HCT116 (cell line): ENCODE measurements around the gene PHF11. TPM values are rescaled to one million over a fixed set of nuclear protein-coding genes. Genes with fewer than 3 reads are reported as not detected.

Source experiments
- ATAC-seq: fragments of 200-7000 bp; cut with Tn5 transposase; 2 replicates; pipeline ENCODE4 v1.9.1; 2020; ENCODE audit warnings: mild to moderate bottlenecking, moderate library complexity
- BruUV-seq: library from RNA; stranded (reverse); fragments of 400-500 nt; replicated peaks from 2 replicates; lab custom pipeline; 2021; lab: Mats Ljungman, UMichigan
- CTCF ChIA-PET: fragments of 300-600 bp; sonication (Branson Sonifier 250); formaldehyde crosslinking; loops from one replicate; lab custom pipeline; 2021; ENCODE audit warnings: antibody characterized with exemption; lab: Charles Lee
- POLR2A ChIA-PET: fragments of 300-600, 350-600 bp; sonication (Branson Sonifier 250); formaldehyde crosslinking; loops from one replicate; lab custom pipeline; 2021; ENCODE audit warnings: antibody characterized with exemption; lab: Charles Lee
- RAD21 ChIA-PET, 2 experiments: fragments of 300-600 bp; sonication (Branson Sonifier 250); formaldehyde crosslinking; loops; one replicate each; lab custom pipeline; 2023; ENCODE audit warnings: low total read pairs in 2 of 2; ENCODE audit not compliant: uncharacterized antibody in 2 of 2, unreplicated experiment in 2 of 2, low non-redundant PET in 1 of 2; lab: Charles Lee
- DNase-seq: peaks from one replicate; pipeline ENCODE4 v3.0.0-alpha.2; 2010; ENCODE audit warnings: low read depth, low spot score
- H2AFZ ChIP-seq: fragments of 200-600 bp; shearing (Covaris generic), sonication (generic); 2 replicates; pipeline ENCODE4 v1.6.1; 2017; ENCODE audit warnings: low read depth, mixed run types, mixed read lengths, antibody characterized with exemption, low read length; ENCODE audit not compliant: poor library complexity, severe bottlenecking
- H3K27ac ChIP-seq: 2 replicates; pipeline ENCODE4 v1.5.1; 2012; ENCODE audit warnings: low read depth, low read length
- H3K27me3 ChIP-seq: fragments of 200-600 bp; sonication (generic); 2 replicates; pipeline ENCODE4 v1.6.1; 2016; ENCODE audit warnings: mixed run types, low read length, mixed read lengths; ENCODE audit not compliant: insufficient read depth
- H3K36me3 ChIP-seq, 2 experiments: fragments of 200-500 bp in 1 of 2; fragments of 200-600 bp in 1 of 2; sonication (Bioruptor generic) in 1 of 2; sonication (generic) in 1 of 2; 2 replicates each; pipeline versions ENCODE4 v1.5.1 to v1.6.1; 2014 to 2016; ENCODE audit warnings: low read length in 2 of 2, inconsistent platforms in 1 of 2, mixed read lengths in 1 of 2, mixed run types in 1 of 2; ENCODE audit not compliant: insufficient read depth in 2 of 2, control insufficient read depth in 1 of 2
- H3K4me1 ChIP-seq, 2 experiments: fragments of 200-600 bp in 1 of 2; sonication (generic) in 1 of 2; 2 replicates each; pipeline versions ENCODE4 v1.5.1 to v1.6.1; 2012 to 2017; ENCODE audit warnings: low read length in 2 of 2, inconsistent platforms in 1 of 2, mild to moderate bottlenecking in 1 of 2, mixed read lengths in 1 of 2, mixed run types in 1 of 2, moderate library complexity in 1 of 2; ENCODE audit not compliant: insufficient read depth in 2 of 2, control insufficient read depth in 1 of 2
- H3K4me2 ChIP-seq: fragments of 200-600 bp; sonication (generic); 2 replicates; pipeline ENCODE4 v1.6.1; 2017; ENCODE audit warnings: mixed run types, low read length, mixed read lengths
- H3K4me3 ChIP-seq, 2 experiments: fragments of 200-600 bp in 1 of 2; sonication (generic) in 1 of 2; replicated peaks in 1 of 2; 2 replicates each; pipeline ENCODE4 v1.5.1; 2011 to 2016; ENCODE audit warnings: low read length in 2 of 2, control low read depth in 1 of 2, low read depth in 1 of 2, mild to moderate bottlenecking in 1 of 2, mixed read lengths in 1 of 2, mixed run types in 1 of 2
- H3K79me2 ChIP-seq: fragments of 200-600 bp; sonication (generic); 2 replicates; pipeline ENCODE4 v1.6.1; 2017; ENCODE audit warnings: mild to moderate bottlenecking, mixed run types, low read length, moderate library complexity, mixed read lengths; ENCODE audit not compliant: insufficient read depth
- H3K9ac ChIP-seq: fragments of 200-600 bp; sonication (generic); 2 replicates; pipeline ENCODE4 v1.6.1; 2016; ENCODE audit warnings: low read length, mixed read lengths
- H3K9me2 ChIP-seq: fragments of 200-600 bp; sonication (generic), shearing (Covaris generic); 2 replicates; pipeline ENCODE4 v1.6.1; 2017; ENCODE audit warnings: mixed run types, mild to moderate bottlenecking, moderate library complexity; ENCODE audit not compliant: insufficient read depth
- H3K9me3 ChIP-seq, 2 experiments: fragments of 200-500 bp in 1 of 2; fragments of 200-600 bp in 1 of 2; sonication (Bioruptor generic) in 1 of 2; sonication (generic) in 1 of 2; 2 replicates each; pipeline ENCODE4 v1.6.1; 2014 to 2017; ENCODE audit warnings: low read length in 2 of 2, mixed read lengths in 2 of 2, inconsistent platforms in 1 of 2, low read depth in 1 of 2, mild to moderate bottlenecking in 1 of 2, mixed run types in 1 of 2, moderate library complexity in 1 of 2; ENCODE audit not compliant: control insufficient read depth in 1 of 2, insufficient read depth in 1 of 2
- H4K20me1 ChIP-seq: fragments of 200-600 bp; sonication (generic), shearing (Covaris generic); 2 replicates; pipeline ENCODE4 v1.6.1; 2017; ENCODE audit warnings: mixed run types, mild to moderate bottlenecking, moderate library complexity; ENCODE audit not compliant: insufficient read depth
- EGR1 ChIP-seq: IDR thresholded peaks from 2 replicates; pipeline ENCODE4 v1.6.1; 2012; ENCODE audit warnings: low read depth
- EZH2 ChIP-seq: fragments of 200-600 bp; sonication (generic); IDR thresholded peaks from 2 replicates; pipeline ENCODE4 v1.6.1; 2017; ENCODE audit warnings: antibody characterized with exemption, mixed run types
- EZH2phosphoT487 ChIP-seq: fragments of 200-600 bp; IDR thresholded peaks from 2 replicates; pipeline ENCODE4 v1.6.1; 2018; ENCODE audit warnings: antibody characterized with exemption, borderline replicate concordance
- SP1 ChIP-seq: IDR thresholded peaks from 2 replicates; pipeline ENCODE4 v1.6.1; 2012; ENCODE audit warnings: low read depth
- SRF ChIP-seq: IDR thresholded peaks from 2 replicates; pipeline ENCODE4 v1.6.1; 2012; ENCODE audit warnings: low read depth
- YY1 ChIP-seq: IDR thresholded peaks from 2 replicates; pipeline ENCODE4 v1.6.1; 2011; ENCODE audit warnings: low read length, low read depth, moderate library complexity, mild to moderate bottlenecking; ENCODE audit not compliant: insufficient replicate concordance; ENCODE audit errors: extremely low read depth
- intact Hi-C: fragments of 100-400 bp; cut with micrococcal nuclease; formaldehyde crosslinking; loops from 2 replicates; pipeline ENCODE4 v1.10.0; 2022
- total RNA-seq: library from RNA; stranded (reverse); gene quantifications from one replicate; pipeline ENCODE4 v1.2.1, GENCODE V29; 2021; ENCODE audit not compliant: unreplicated experiment
- TF ChIP-seq, protein P1 (sequence below): IDR thresholded peaks from 2 replicates; pipeline ENCODE4 v1.6.1; 2012
- TF ChIP-seq, protein P2 (sequence below): IDR thresholded peaks from 2 replicates; pipeline ENCODE4 v1.6.1; 2012
- TF ChIP-seq, protein P3 (sequence below): IDR thresholded peaks from 2 replicates; pipeline ENCODE4 v1.6.1; 2011; ENCODE audit warnings: mild to moderate bottlenecking, low read length, moderate library complexity; ENCODE audit not compliant: insufficient replicate concordance; ENCODE audit errors: extremely low read depth
- TF ChIP-seq, protein P4 (sequence below): IDR thresholded peaks from 2 replicates; pipeline ENCODE4 v1.6.1; 2012; ENCODE audit warnings: low read depth

Gene PHF11
- total RNA-seq, 1 experiment from 2014 or later: 12.1 TPM

DNA sequence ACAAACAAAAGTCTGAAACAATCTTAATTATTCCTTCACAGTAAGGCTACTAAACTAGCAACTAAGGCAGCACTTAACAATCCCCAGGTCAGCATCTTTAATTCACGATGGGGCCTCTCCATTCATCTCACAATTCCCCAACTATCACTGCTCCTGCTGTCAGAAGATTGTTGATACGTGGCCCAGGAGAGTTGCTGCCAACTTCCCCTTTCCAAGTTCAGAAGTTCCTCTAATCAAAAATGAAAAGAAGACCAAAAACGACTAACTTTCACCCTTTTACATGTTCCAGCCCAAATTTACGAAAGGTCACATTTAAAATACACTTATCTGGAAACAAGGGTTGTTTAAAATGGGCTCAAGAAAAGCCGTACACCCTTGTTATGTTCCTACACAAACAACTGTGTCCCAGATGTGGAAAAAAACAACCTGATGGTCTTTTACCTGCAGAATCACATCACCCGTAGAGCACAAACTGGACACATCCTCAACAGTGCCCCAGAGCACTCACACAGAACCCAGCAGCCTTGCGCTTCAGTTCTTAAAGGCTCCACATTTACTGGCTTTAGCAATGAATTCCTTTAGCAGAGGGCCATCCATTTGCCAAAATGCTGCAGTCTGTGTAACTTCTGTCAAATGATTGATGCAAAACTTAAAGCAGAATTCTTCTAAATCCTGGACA, 38.0 kb downstream of the PHF11 start:
- TF ChIP-seq EZH2 (no peak), YY1 (no peak), EGR1 (no peak), SP1 (no peak)
- TF ChIP-seq, protein P1, sequence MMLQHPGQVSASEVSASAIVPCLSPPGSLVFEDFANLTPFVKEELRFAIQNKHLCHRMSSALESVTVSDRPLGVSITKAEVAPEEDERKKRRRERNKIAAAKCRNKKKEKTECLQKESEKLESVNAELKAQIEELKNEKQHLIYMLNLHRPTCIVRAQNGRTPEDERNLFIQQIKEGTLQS: no peak
- TF ChIP-seq, protein P2, sequence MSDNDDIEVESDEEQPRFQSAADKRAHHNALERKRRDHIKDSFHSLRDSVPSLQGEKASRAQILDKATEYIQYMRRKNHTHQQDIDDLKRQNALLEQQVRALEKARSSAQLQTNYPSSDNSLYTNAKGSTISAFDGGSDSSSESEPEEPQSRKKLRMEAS: no peak
- no peak for ATAC-seq
- H2AFZ ChIP-seq: no peak overlapping the region
- POLR2A ChIA-PET: no interaction called here
- no peaks in the 10 kb centered on the region for H3K79me2 ChIP-seq
- H3K9me2 ChIP-seq: no peaks in the 10 kb centered on the region
- no peaks in the 10 kb centered on the region for H3K4me1 ChIP-seq
- intact Hi-C loops: no loop called here
- no peaks in the 10 kb centered on the region for H3K9me3 ChIP-seq
- H3K36me3 ChIP-seq: no peaks in the 10 kb centered on the region; a peak in 1 of 4 replicates
- no peaks in the 10 kb centered on the region for H3K27me3 ChIP-seq
- CTCF ChIA-PET: no interaction called here
- no peak overlapping the region for H3K9ac ChIP-seq
- H3K4me3 ChIP-seq: no peak overlapping the region
- RAD21 ChIA-PET: no interaction called here
- no peak overlapping the region for H3K27ac ChIP-seq
- DNase-seq: no peak
- BruUV-seq: no TSS peak
- no peaks in the 10 kb centered on the region for H4K20me1 ChIP-seq
- no peak overlapping the region for H3K4me2 ChIP-seq

DNA sequence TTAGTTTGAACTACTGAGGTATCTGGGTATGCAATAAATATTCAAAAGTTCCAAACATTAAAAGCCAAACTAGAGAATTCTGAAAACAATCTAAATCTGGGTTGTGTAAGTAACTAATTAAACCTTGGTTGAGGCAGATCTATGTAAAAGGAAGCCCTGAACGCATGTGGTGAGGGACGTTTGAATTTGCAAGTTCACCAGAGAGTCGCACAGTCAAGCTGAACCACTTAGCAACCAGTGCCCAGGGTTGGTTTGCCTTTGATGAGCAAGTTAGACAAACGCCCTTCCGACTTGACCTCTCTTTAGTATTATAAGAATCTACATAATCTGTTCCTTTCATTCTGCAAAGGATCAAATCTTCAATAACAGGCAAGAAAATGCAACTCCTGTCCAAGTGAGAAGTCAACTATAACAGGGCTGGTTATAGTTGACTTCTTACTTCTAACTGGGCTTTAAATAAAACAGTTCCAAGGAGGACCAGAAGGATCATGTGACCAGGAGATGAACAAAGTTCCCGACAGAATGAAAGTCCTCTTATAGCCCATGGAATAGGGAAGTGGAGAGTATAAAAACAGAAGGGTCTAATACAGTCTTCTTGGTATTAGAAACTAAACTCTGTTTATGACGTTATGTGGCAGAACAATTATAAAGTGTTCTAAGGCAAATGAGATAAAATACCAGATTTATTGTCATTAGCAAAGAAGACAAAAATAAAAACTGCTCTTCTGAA, 40.6 kb downstream of the PHF11 start:
- no peaks in the 10 kb centered on the region for H3K9me3 ChIP-seq
- H3K79me2 ChIP-seq: no peaks in the 10 kb centered on the region
- H3K27me3 ChIP-seq: no peaks in the 10 kb centered on the region
- H3K4me1 ChIP-seq: no peaks in the 10 kb centered on the region
- H4K20me1 ChIP-seq: no peaks in the 10 kb centered on the region
- no peak overlapping the region for H2AFZ ChIP-seq
- H3K4me3 ChIP-seq: no peak overlapping the region
- DNase-seq (no peak), ATAC-seq (no peak)
- no TSS peak for BruUV-seq
- H3K4me2 ChIP-seq: no peak overlapping the region
- H3K36me3 ChIP-seq: peaks cover 0 to 18% of the 10 kb centered on the region in 2 experiments; a peak in 2 of 4 replicates
- no peaks in the 10 kb centered on the region for H3K9me2 ChIP-seq
- H3K9ac ChIP-seq: no peak overlapping the region
- H3K27ac ChIP-seq: no peak overlapping the region
- CTCF ChIA-PET: no interaction called here
- TF ChIP-seq EZH2phosphoT487 (no peak), SRF (no peak)
- TF ChIP-seq, protein P3, sequence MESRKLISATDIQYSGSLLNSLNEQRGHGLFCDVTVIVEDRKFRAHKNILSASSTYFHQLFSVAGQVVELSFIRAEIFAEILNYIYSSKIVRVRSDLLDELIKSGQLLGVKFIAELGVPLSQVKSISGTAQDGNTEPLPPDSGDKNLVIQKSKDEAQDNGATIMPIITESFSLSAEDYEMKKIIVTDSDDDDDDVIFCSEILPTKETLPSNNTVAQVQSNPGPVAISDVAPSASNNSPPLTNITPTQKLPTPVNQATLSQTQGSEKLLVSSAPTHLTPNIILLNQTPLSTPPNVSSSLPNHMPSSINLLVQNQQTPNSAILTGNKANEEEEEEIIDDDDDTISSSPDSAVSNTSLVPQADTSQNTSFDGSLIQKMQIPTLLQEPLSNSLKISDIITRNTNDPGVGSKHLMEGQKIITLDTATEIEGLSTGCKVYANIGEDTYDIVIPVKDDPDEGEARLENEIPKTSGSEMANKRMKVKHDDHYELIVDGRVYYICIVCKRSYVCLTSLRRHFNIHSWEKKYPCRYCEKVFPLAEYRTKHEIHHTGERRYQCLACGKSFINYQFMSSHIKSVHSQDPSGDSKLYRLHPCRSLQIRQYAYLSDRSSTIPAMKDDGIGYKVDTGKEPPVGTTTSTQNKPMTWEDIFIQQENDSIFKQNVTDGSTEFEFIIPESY: no peak
- TF ChIP-seq, protein P4, sequence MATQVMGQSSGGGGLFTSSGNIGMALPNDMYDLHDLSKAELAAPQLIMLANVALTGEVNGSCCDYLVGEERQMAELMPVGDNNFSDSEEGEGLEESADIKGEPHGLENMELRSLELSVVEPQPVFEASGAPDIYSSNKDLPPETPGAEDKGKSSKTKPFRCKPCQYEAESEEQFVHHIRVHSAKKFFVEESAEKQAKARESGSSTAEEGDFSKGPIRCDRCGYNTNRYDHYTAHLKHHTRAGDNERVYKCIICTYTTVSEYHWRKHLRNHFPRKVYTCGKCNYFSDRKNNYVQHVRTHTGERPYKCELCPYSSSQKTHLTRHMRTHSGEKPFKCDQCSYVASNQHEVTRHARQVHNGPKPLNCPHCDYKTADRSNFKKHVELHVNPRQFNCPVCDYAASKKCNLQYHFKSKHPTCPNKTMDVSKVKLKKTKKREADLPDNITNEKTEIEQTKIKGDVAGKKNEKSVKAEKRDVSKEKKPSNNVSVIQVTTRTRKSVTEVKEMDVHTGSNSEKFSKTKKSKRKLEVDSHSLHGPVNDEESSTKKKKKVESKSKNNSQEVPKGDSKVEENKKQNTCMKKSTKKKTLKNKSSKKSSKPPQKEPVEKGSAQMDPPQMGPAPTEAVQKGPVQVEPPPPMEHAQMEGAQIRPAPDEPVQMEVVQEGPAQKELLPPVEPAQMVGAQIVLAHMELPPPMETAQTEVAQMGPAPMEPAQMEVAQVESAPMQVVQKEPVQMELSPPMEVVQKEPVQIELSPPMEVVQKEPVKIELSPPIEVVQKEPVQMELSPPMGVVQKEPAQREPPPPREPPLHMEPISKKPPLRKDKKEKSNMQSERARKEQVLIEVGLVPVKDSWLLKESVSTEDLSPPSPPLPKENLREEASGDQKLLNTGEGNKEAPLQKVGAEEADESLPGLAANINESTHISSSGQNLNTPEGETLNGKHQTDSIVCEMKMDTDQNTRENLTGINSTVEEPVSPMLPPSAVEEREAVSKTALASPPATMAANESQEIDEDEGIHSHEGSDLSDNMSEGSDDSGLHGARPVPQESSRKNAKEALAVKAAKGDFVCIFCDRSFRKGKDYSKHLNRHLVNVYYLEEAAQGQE: no peak
- TF ChIP-seq, protein P2: no peak
- POLR2A ChIA-PET: no interaction called here
- RAD21 ChIA-PET: no interaction called here
- intact Hi-C loops: no loop called here
